PC-9 (cell line): Measurements from ENCODE around the gene CAPN11.

Source experiments
- CTCF ChIP-seq: fragments of 200-600 bp; sonication (generic); conservative IDR thresholded peaks from 2 replicates; pipeline ENCODE4 v1.6.1; 2017; ENCODE audit warnings: mixed run types, antibody characterized with exemption, mild to moderate bottlenecking, moderate library complexity
- EZH2 ChIP-seq: fragments of 200-600 bp; sonication (generic); IDR thresholded peaks from 2 replicates; pipeline ENCODE4 v1.8.0; 2017; ENCODE audit warnings: antibody characterized with exemption, low read depth

- TF ChIP-seq CTCF (no peak), EZH2 (no peak)
Observed at GRCh38 chr6:44211284-44211683, 52.7 kb downstream of the CAPN11 start.
